GM12891 (cell line): ENCODE results near the gene ABCC1.

ENCODE experiments used
- POLR2A ChIP-seq: IDR thresholded peaks from 2 replicates; pipeline ENCODE4 v1.6.1; 2011; ENCODE audit warnings: low read depth, low read length, control low read depth
- POLR2AphosphoS5 ChIP-seq: IDR thresholded peaks from 2 replicates; pipeline ENCODE4 v1.6.1; 2011; ENCODE audit warnings: low read depth, low read length, control low read depth
- TAF1 ChIP-seq: IDR thresholded peaks from 2 replicates; pipeline ENCODE4 v1.6.1; 2011; ENCODE audit warnings: low read depth, low read length, control low read depth

GRCh38 chr16:16178455-16179162 is 229.2 kb downstream of the ABCC1 start:
- TF ChIP-seq TAF1 (no peak), POLR2A (no peak), POLR2AphosphoS5 (no peak)
